A549 (cell line): Measurements from ENCODE around the gene TMEM175. TPM values are rescaled to one million over a fixed set of nuclear protein-coding genes. Genes with fewer than 3 reads are reported as not detected.

Source experiments
- ATAC-seq, 2 experiments: fragments of 200-7000 bp in 1 of 2; fragments of >200 bp in 1 of 2; cut with Nextera tagmentation in 1 of 2; cut with Tn5 transposase in 1 of 2; 3 replicates each; pipeline versions ENCODE4 v1.8.0 to v1.9.1; 2018 to 2020; ENCODE audit warnings: mild to moderate bottlenecking in 1 of 2, moderate library complexity in 1 of 2
- CTCF ChIA-PET: fragments of 300-600 bp; sonication (Branson Sonifier 250); formaldehyde crosslinking; extraction: SDS; loops from one replicate; lab custom pipeline; 2021; ENCODE audit warnings: antibody characterized with exemption, inconsistent platforms; lab: Yijun Ruan, JAX
- POLR2A ChIA-PET: fragments of 350-600 bp; formaldehyde crosslinking; extraction: SDS; loops from one replicate; lab custom pipeline; 2021; ENCODE audit warnings: antibody characterized with exemption, inconsistent platforms; lab: Yijun Ruan, JAX
- DNase-seq, 2 experiments: peaks; one replicate each; pipeline versions ENCODE4 v3.0.0 to v3.0.0-alpha.2; 2011 to 2016; ENCODE audit warnings: low read depth in 1 of 2, low spot score in 1 of 2
- FAIRE-seq: peaks from 2 replicates; lab custom pipeline; 2011; peaks lifted over from hg19 to GRCh38; lab: Jason Lieb, UNC
- H3K27ac ChIP-seq, 2 experiments: fragments of >200 bp; sonication (Bioruptor Twin); formaldehyde crosslinking; 3 replicates each; pipeline ENCODE4 v1.5.1; 2016 to 2017
- H3K4me1 ChIP-seq: fragments of >200 bp; sonication (Bioruptor Twin); formaldehyde crosslinking; 3 replicates; pipeline ENCODE4 v1.6.1; 2016
- H3K4me2 ChIP-seq: fragments of >200 bp; sonication (Bioruptor Twin); formaldehyde crosslinking; 3 replicates; pipeline ENCODE4 v1.6.1; 2016
- H3K4me3 ChIP-seq: fragments of >200 bp; sonication (Bioruptor Twin); formaldehyde crosslinking; 3 replicates; pipeline ENCODE4 v1.5.1; 2016
- H3K9me3 ChIP-seq: fragments of >200 bp; sonication (Bioruptor Twin); formaldehyde crosslinking; 3 replicates; pipeline ENCODE4 v1.6.1; 2016
- ATOH8 ChIP-seq: fragments of 250-450 bp; sonication (Bioruptor Pico); IDR thresholded peaks from 2 replicates; pipeline ENCODE4 v1.5.0; 2020; ENCODE audit warnings: low read depth, mild to moderate bottlenecking, moderate library complexity
- BCL3 ChIP-seq: fragments of >200 bp; sonication (Bioruptor Twin); formaldehyde crosslinking; IDR thresholded peaks from 3 replicates; pipeline ENCODE4 v1.6.1; 2016
- BHLHE40 ChIP-seq: IDR thresholded peaks from 2 replicates; pipeline ENCODE4 v1.6.1; 2012; ENCODE audit warnings: low read depth, low read length, inconsistent platforms
- CBX2 ChIP-seq: fragments of 200-600 bp; sonication (generic); IDR thresholded peaks from 2 replicates; pipeline ENCODE4 v1.6.1; 2016; ENCODE audit warnings: low read depth, mild to moderate bottlenecking, borderline replicate concordance
- CHD4 ChIP-seq: fragments of 200-600 bp; sonication (generic); IDR thresholded peaks from 2 replicates; pipeline ENCODE4 v1.6.1; 2016; ENCODE audit warnings: antibody characterized with exemption, mild to moderate bottlenecking, borderline replicate concordance
- EHF ChIP-seq: fragments of 250-450 bp; sonication (Bioruptor Pico); IDR thresholded peaks from 2 replicates; pipeline ENCODE4 v1.5.0; 2020; ENCODE audit warnings: mild to moderate bottlenecking
- EHMT2 ChIP-seq: fragments of 200-600 bp; sonication (generic); IDR thresholded peaks from 2 replicates; pipeline ENCODE4 v1.6.1; 2016; ENCODE audit warnings: antibody characterized with exemption, low read depth, mild to moderate bottlenecking, moderate library complexity
- FOXS1 ChIP-seq: fragments of 250-450 bp; sonication (Bioruptor Pico); IDR thresholded peaks from 2 replicates; pipeline ENCODE4 v1.5.0; 2020; ENCODE audit warnings: mild to moderate bottlenecking, moderate library complexity
- HDAC2 ChIP-seq: fragments of 200-600 bp; sonication (generic); IDR thresholded peaks from 2 replicates; pipeline ENCODE4 v1.6.1; 2016
- HEYL ChIP-seq: fragments of 250-450 bp; sonication (Bioruptor Pico); IDR thresholded peaks from 2 replicates; pipeline ENCODE4 v1.8.0; 2021; ENCODE audit warnings: mild to moderate bottlenecking, moderate library complexity
- HMGXB4 ChIP-seq: fragments of 250-450 bp; sonication (Bioruptor Pico); IDR thresholded peaks from 2 replicates; pipeline ENCODE4 v1.5.0; 2021; ENCODE audit warnings: mild to moderate bottlenecking, moderate library complexity, borderline replicate concordance
- HOXA7 ChIP-seq: fragments of 250-450 bp; sonication (Bioruptor Pico); IDR thresholded peaks from 2 replicates; pipeline ENCODE4 v1.5.0; 2020; ENCODE audit warnings: mild to moderate bottlenecking, moderate library complexity
- HOXB13 ChIP-seq: fragments of 250-450 bp; sonication (Bioruptor Pico); IDR thresholded peaks from 2 replicates; pipeline ENCODE4 v1.5.0; 2020; ENCODE audit warnings: low read depth, mild to moderate bottlenecking, moderate library complexity
- JUN ChIP-seq, 2 experiments: fragments of >200 bp; sonication (Bioruptor Twin); formaldehyde crosslinking; IDR thresholded peaks; 2 replicates in 1 of 2; 3 replicates in 1 of 2; pipeline ENCODE4 v1.6.1; 2016 to 2017
- JUNB ChIP-seq: fragments of >200 bp; sonication (Bioruptor Twin); formaldehyde crosslinking; IDR thresholded peaks from 2 replicates; pipeline ENCODE4 v1.6.1; 2016
- MAFK ChIP-seq: fragments of 450-650 bp; IDR thresholded peaks from 2 replicates; pipeline ENCODE4 v1.6.1; 2014; ENCODE audit not compliant: partially characterized antibody
- MAX ChIP-seq: IDR thresholded peaks from 2 replicates; pipeline ENCODE4 v1.6.1; 2012
- MAZ ChIP-seq: fragments of 150-350 bp; IDR thresholded peaks from 2 replicates; pipeline ENCODE4 v1.6.1; 2014; ENCODE audit warnings: antibody characterized with exemption, low read depth, low read length, borderline replicate concordance
- NPAS2 ChIP-seq: fragments of 250-450 bp; sonication (Bioruptor Pico); IDR thresholded peaks from 2 replicates; pipeline ENCODE4 v1.8.0; 2022; ENCODE audit warnings: mild to moderate bottlenecking, moderate library complexity, borderline replicate concordance
- NR3C1 ChIP-seq: fragments of >200 bp; sonication (Bioruptor Twin); formaldehyde crosslinking; IDR thresholded peaks from 3 replicates; pipeline ENCODE4 v1.6.1; 2017
- PBX3 ChIP-seq: IDR thresholded peaks from 2 replicates; pipeline ENCODE4 v1.6.1; 2012
- RAD21 ChIP-seq, 2 experiments: fragments of >200 bp in 1 of 2; sonication (Bioruptor Twin) in 1 of 2; formaldehyde crosslinking in 1 of 2; IDR thresholded peaks in 1 of 2; conservative IDR thresholded peaks in 1 of 2; 2 replicates in 1 of 2; 3 replicates in 1 of 2; pipeline ENCODE4 v1.6.1; 2012 to 2018; ENCODE audit warnings: inconsistent platforms in 1 of 2
- RARB ChIP-seq: fragments of 250-450 bp; sonication (Bioruptor Pico); IDR thresholded peaks from 2 replicates; pipeline ENCODE4 v1.8.0; 2021; ENCODE audit warnings: mild to moderate bottlenecking, moderate library complexity
- RCOR1 ChIP-seq: fragments of 150-350 bp; IDR thresholded peaks from 2 replicates; pipeline ENCODE4 v1.6.1; 2014; ENCODE audit warnings: antibody characterized with exemption, low read length, low read depth
- REST ChIP-seq: fragments of 200-600 bp; sonication (generic); IDR thresholded peaks from 2 replicates; pipeline ENCODE4 v1.6.1; 2016; ENCODE audit warnings: antibody characterized with exemption, mild to moderate bottlenecking, moderate library complexity
- SREBF2 ChIP-seq: fragments of 450-650 bp; IDR thresholded peaks from 2 replicates; pipeline ENCODE4 v1.6.1; 2014; ENCODE audit warnings: mild to moderate bottlenecking, moderate library complexity
- TFCP2L1 ChIP-seq: fragments of 250-450 bp; sonication (Bioruptor Pico); IDR thresholded peaks from 2 replicates; pipeline ENCODE4 v1.5.0; 2021; ENCODE audit warnings: mild to moderate bottlenecking
- TP53 ChIP-seq: fragments of 250-450 bp; sonication (Bioruptor Pico); IDR thresholded peaks from 2 replicates; pipeline ENCODE4 v1.5.0; 2021; ENCODE audit warnings: mild to moderate bottlenecking, moderate library complexity
- WGBS: methylation state at CpG from one replicate; pipeline ENCODE4 v1.1.6; 2017; ENCODE audit errors: missing lambda C conversion rate; 5-methylcytosine and 5-hydroxymethylcytosine counted together
- polyA plus RNA-seq, 4 experiments: library from polyadenylated mRNA; depleted of rRNA in 3 of 4; stranded (reverse); fragments of >200 nt; fragmentation: RNase III in 1 of 4; extraction: RNeasy Plus Mini Kit Qiagen cat#74134 plus additional on column Dnase treatment in 1 of 4; gene quantifications; 2 replicates in 3 of 4; 3 replicates in 1 of 4; pipeline ENCODE4 v1.2.3, GENCODE V29; 2011 to 2017

TMEM175 gene
- polyA plus RNA-seq, 2 of the 4 experiments (the other 2 are of a cell fraction) = 15.7 to 19.4 TPM

GRCh38 chr4:957581-958313, 25.5 kb downstream of the TMEM175 start:
- no peak for DNase-seq
- 95% methylated on average over 33 of the region's 45 CpGs for WGBS
- CTCF ChIA-PET = no interaction called here
- no peak overlapping the region for H3K4me2 ChIP-seq
- no peaks in the 10 kb centered on the region for H3K9me3 ChIP-seq
- H3K4me1 ChIP-seq = no peaks in the 10 kb centered on the region
- H3K4me3 ChIP-seq = no peak overlapping the region
- FAIRE-seq = no peak
- no peak for ATAC-seq
- no peak overlapping the region for H3K27ac ChIP-seq
- TF ChIP-seq CHD4 (no peak), RAD21 (conservative IDR thresholded peaks at IDR 0.05 in 1 of 2, IDR thresholded peaks at IDR 0.05 in 1 of 2) (no peak), EHF (CRISPR knock-in tag) (no peak), REST (no peak), EHMT2 (no peak), FOXS1 (CRISPR knock-in tag) (no peak), PBX3 (no peak), NR3C1 (no peak), HMGXB4 (no peak), MAZ (no peak), CBX2 (no peak), RARB (CRISPR knock-in tag) (no peak), HOXA7 (CRISPR knock-in tag) (no peak), TP53 (no peak), NPAS2 (CRISPR knock-in tag) (no peak), ATOH8 (no peak), JUNB (no peak), HEYL (CRISPR knock-in tag) (no peak)
- TF ChIP-seq, all 56 proteins: peak for 0
- POLR2A ChIA-PET = no interaction called here

- no peak overlapping the region for H3K4me2 ChIP-seq
- no peak for DNase-seq
- H3K4me3 ChIP-seq = no peak overlapping the region
- H3K4me1 ChIP-seq = no peaks in the 10 kb centered on the region
- POLR2A ChIA-PET = no interaction called here
- H3K9me3 ChIP-seq = no peaks in the 10 kb centered on the region
- CTCF ChIA-PET = no interaction called here
- no peak for ATAC-seq
- no peak for FAIRE-seq
- H3K27ac ChIP-seq = no peak overlapping the region
- WGBS = 93% methylated on average over 4 of the region's 17 CpGs
- TF ChIP-seq TFCP2L1 = no peak
- TF ChIP-seq HDAC2 = no peak
- no peak for TF ChIP-seq MAX
- TF ChIP-seq RCOR1 = no peak
- no peak for TF ChIP-seq BCL3
- no peak for TF ChIP-seq NPAS2 (CRISPR knock-in tag)
- no peak for TF ChIP-seq MAFK
- TF ChIP-seq HOXB13 (CRISPR knock-in tag) = no peak
- TF ChIP-seq HMGXB4 = no peak
- TF ChIP-seq SREBF2 = no peak
- TF ChIP-seq BHLHE40 = no peak
- no peak for TF ChIP-seq JUN (IDR thresholded peaks at IDR 0.05)
These were observed 26.0 kb downstream of the TMEM175 start for GRCh38 chr4:958314-958665.
